Prostate gland (tissue), 2 donors: ENCODE measurements around the gene ADCYAP1. TPM values are rescaled to one million over a fixed set of nuclear protein-coding genes. Genes with fewer than 3 reads are reported as not detected.

ENCODE experiments used
- DNase-seq: peaks from one replicate; pipeline ENCODE4 v3.0.0-alpha.2; 2019; ENCODE audit warnings: low spot score
- H3K27ac ChIP-seq, 2 donors: fragments of 200-600 bp; sonication (generic); 2 replicates each; pipeline ENCODE4 v1.5.1; 2017 to 2019
- H3K27me3 ChIP-seq: fragments of 200-600 bp; sonication (generic); replicated peaks from 2 replicates; pipeline ENCODE4 v1.5.1; 2019; ENCODE audit not compliant: insufficient read depth
- H3K36me3 ChIP-seq, 2 donors: fragments of 200-600 bp; sonication (generic); 1 replicate in 1 of 2; 2 replicates in 1 of 2; pipeline versions ENCODE4 v1.5.1 to v1.8.1; 2017 to 2019
- H3K4me1 ChIP-seq: fragments of 200-600 bp; sonication (generic); replicated peaks from 2 replicates; pipeline ENCODE4 v1.5.1; 2019
- H3K4me3 ChIP-seq, 2 donors: fragments of 200-600 bp; sonication (generic); 2 replicates each; pipeline ENCODE4 v1.5.1; 2017 to 2019
- H3K9me3 ChIP-seq: fragments of 200-600 bp; sonication (generic); 2 replicates; pipeline ENCODE4 v1.5.1; 2017
- POLR2A ChIP-seq: fragments of 450-650 bp; IDR thresholded peaks from one replicate; pipeline ENCODE4 v1.6.1; 2016; ENCODE audit warnings: antibody characterized with exemption, mild to moderate bottlenecking
- POLR2AphosphoS5 ChIP-seq: sonication (generic); formaldehyde crosslinking; IDR thresholded peaks from one replicate; pipeline ENCODE4 v1.6.1; 2017; ENCODE audit warnings: antibody characterized with exemption
- WGBS: methylation state at CpG from one replicate; pipeline ENCODE4 v1.1.5; 2018; 5-methylcytosine and 5-hydroxymethylcytosine counted together
- intact Hi-C: fragments of 100-400 bp; cut with DNase I; formaldehyde crosslinking; loops from one replicate; pipeline ENCODE4 v1.14.2; 2022
- total RNA-seq, 2 donors: library from RNA; depleted of rRNA; stranded (reverse); fragments of >200 nt; gene quantifications; one replicate each; pipeline ENCODE4 v1.1.0, GENCODE V29; 2016
- TF ChIP-seq, protein P1 (sequence below), 4 experiments: fragments of 200-600 bp in 2 of 4; fragments of 450-650 bp in 2 of 4; sonication (generic) in 2 of 4; IDR thresholded peaks; 1 replicate in 3 of 4; 2 replicates in 1 of 4; pipeline ENCODE4 v1.5.1; 2016 to 2019; ENCODE audit warnings: antibody characterized with exemption in 4 of 4, mild to moderate bottlenecking in 2 of 4, moderate library complexity in 2 of 4

The ADCYAP1 gene
- total RNA-seq, 2 donors from 2014 or later = 2.2 to 2.7 TPM

DNA sequence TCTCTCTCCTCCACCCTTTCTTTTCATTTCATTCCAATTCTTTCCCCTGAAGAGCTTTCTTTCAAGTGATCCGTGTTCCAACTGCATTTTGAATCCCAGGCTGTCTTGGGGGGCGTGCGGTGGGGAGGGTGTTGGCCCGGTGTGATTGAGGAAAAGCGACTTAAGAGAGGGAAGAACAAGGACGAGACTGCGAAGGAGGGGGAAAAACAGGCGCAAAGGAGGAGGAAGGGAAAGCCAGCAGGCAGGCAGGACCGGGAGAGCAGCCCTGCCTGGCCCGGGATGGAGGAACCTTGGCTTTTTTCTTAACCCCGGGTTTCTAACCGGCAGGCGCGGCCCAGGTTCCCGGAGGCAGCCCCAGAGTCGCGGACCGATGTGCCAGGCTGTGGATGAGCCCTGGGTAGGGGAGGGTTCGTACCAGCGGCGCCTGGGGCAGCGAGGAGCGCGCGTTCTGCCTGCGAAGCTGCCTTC is 1.3 kb downstream of the ADCYAP1 start:
- intact Hi-C loops = no loop called here
- no peaks in the 10 kb centered on the region for H3K9me3 ChIP-seq
- peaks cover 8% of the 10 kb centered on the region for H3K4me1 ChIP-seq
- TF ChIP-seq, protein P1, sequence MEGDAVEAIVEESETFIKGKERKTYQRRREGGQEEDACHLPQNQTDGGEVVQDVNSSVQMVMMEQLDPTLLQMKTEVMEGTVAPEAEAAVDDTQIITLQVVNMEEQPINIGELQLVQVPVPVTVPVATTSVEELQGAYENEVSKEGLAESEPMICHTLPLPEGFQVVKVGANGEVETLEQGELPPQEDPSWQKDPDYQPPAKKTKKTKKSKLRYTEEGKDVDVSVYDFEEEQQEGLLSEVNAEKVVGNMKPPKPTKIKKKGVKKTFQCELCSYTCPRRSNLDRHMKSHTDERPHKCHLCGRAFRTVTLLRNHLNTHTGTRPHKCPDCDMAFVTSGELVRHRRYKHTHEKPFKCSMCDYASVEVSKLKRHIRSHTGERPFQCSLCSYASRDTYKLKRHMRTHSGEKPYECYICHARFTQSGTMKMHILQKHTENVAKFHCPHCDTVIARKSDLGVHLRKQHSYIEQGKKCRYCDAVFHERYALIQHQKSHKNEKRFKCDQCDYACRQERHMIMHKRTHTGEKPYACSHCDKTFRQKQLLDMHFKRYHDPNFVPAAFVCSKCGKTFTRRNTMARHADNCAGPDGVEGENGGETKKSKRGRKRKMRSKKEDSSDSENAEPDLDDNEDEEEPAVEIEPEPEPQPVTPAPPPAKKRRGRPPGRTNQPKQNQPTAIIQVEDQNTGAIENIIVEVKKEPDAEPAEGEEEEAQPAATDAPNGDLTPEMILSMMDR (IDR thresholded peaks at IDR 0.05) = no peak
- TF ChIP-seq POLR2A = no peak
- TF ChIP-seq POLR2AphosphoS5 = no peak
- no peaks in the 10 kb centered on the region for H3K36me3 ChIP-seq
- H3K4me3 ChIP-seq = no peak overlapping the region
- WGBS = 1% methylated on average over 22 of the region's 26 CpGs
- no peak for DNase-seq
- H3K27ac ChIP-seq = no peak overlapping the region
- peaks cover 55% of the 10 kb centered on the region for H3K27me3 ChIP-seq

DNA sequence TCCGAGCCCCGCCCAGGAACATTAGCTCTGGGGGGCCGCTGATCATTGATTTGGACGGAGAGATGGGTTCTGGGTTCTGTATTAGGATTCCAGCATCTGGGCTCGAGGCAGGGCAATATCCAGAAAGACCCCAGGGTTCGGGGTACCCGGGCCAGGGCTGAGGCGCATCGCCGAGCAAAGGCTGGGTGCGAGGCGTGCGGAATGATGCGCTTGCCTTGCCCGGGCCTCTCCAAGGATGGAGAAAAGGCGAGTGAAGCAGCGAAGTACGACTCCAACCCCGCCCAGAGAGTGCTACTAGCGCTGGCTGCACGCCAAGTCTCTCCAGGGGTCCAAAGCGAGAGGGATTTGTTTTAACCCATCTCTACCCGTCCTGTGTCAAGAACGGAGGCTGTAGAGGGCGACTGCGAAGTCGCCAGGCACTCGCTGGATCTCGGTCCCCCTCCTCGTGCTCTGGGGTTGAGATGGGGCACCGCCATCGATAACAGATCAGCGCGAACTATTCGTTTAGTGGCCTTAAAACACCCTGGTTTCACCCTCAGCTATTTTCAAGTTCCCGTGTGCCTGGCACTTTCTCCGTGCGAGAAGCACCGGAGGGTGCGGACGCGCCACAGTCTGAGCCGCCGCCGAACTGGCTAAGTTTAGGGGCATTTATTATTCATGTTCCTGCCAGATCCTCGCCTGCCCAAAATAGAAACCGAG is 1.9 kb downstream of the ADCYAP1 start:
- peak overlapping the region; percentile 14 to 19 for H3K4me3 ChIP-seq
- H3K9me3 ChIP-seq = no peaks in the 10 kb centered on the region
- 2% methylated on average over 44 of the region's 47 CpGs for WGBS
- H3K27me3 ChIP-seq = peaks cover 55% of the 10 kb centered on the region
- no peak overlapping the region for H3K27ac ChIP-seq
- H3K36me3 ChIP-seq = no peaks in the 10 kb centered on the region
- intact Hi-C loops = no loop called here
- no peak for DNase-seq
- TF ChIP-seq, protein P1 (IDR thresholded peaks at IDR 0.05) = no peak
- TF ChIP-seq POLR2A (no peak), POLR2AphosphoS5 (no peak)
- H3K4me1 ChIP-seq = peaks cover 8% of the 10 kb centered on the region

DNA sequence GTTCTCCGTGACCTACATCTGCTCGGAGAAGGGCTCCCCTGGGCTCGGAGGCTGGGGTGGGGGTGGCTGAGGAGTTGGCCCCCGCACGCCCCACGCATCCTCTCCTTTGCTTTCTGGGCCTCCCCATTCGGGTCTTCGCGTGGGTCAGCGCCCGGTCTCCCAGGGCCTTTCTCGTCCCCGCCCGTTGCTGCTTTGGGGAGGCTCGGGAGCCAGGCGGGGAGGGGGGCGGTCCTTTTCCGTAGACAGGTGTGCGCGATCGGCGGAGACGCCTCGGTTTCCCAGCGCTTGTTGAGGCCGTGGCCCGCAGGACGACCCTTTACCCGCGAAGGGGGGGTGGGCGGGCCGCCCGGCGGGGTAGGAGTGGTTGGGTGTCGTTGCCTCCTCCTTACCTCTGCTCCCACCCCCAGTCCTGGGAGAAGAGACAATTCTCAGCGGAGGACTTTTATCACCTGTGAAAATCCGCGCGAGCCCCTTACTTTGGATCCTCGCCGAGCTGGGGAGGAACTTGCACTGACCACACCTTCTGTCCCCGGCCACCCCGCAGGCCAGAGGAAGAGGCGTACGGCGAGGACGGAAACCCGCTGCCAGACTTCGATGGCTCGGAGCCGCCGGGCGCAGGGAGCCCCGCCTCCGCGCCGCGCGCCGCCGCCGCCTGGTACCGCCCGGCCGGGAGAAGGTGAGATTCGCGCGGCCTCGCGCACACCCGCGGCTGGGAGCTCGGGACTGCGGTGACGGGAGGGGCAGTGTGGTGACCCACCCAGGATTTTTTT is 2.6 kb downstream of the ADCYAP1 start:
- TF ChIP-seq POLR2A = no peak
- TF ChIP-seq, protein P1 (IDR thresholded peaks at IDR 0.05) = no peak
- intact Hi-C loops = no loop called here
- DNase-seq = no peak
- WGBS = 1% methylated on average over 62 of the region's 75 CpGs
- Histone ChIP-seq H3K36me3 (no peaks in the 10 kb centered on the region), H3K4me3 (peak overlapping the region; percentile 14 to 19), H3K27ac (no peak overlapping the region), H3K4me1 (peaks cover 8% of the 10 kb centered on the region), H3K9me3 (no peaks in the 10 kb centered on the region), H3K27me3 (peaks cover 55% of the 10 kb centered on the region)

DNA sequence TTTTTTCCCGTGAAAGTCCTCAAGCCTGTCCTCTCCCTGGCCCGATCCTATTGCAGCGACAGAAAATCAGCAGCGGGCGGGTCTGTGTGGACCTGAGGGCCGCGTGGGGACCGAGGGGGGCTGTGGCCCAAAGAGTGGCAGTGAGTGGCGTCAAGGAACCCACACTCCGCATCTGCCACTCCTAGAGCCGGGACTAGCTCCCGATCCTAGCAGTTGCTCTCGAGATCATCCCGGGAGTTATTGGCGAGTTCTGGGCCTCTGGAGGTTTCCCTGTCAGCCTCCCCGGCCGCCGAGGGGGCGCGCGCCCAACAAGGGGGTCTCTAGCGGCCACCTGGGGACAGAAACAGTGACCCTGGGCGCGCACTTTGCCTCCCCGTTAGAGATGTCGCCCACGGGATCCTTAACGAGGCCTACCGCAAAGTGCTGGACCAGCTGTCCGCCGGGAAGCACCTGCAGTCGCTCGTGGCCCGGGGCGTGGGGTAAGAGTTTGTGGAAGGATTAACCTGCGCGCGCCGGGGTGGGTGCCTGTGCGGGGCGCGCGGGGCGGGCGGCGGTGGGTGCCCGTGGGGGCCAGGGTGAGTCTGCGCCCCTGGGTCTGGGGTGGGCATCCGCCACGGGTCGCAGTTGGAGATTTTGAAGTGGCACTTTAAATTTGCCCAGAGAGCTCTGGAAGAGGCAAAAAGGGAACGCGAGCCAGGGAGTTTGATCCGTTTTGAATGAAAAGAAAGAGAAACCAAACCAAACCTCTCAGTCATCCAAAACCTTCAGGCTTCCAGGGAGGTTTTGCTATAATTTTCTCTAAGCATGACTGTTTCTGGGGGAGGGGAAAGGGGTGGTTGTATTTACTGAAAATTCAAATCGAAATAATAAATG is 3.5 kb downstream of the ADCYAP1 start:
- H3K27me3 ChIP-seq = peaks cover 55% of the 10 kb centered on the region
- H3K4me1 ChIP-seq = peaks cover 8% of the 10 kb centered on the region
- TF ChIP-seq, protein P1 (IDR thresholded peaks at IDR 0.05) = no peak
- TF ChIP-seq POLR2AphosphoS5 = no peak
- no peak for TF ChIP-seq POLR2A
- peak overlapping the region; percentile 14 to 19 for H3K4me3 ChIP-seq
- H3K27ac ChIP-seq = no peak overlapping the region
- no peaks in the 10 kb centered on the region for H3K36me3 ChIP-seq
- H3K9me3 ChIP-seq = no peaks in the 10 kb centered on the region
- no peak for DNase-seq
- intact Hi-C loops = no loop called here
- WGBS = 4% methylated on average over 48 of the region's 55 CpGs
